Omental fat pad (tissue), 4 donors: ENCODE data around the gene PTGER3. TPM values are rescaled to one million over a fixed set of nuclear protein-coding genes. Genes with fewer than 3 reads are reported as not detected.

Experiments
- ATAC-seq: fragments of 150-250 bp; one replicate; pipeline ENCODE4 v1.9.1; 2016; ENCODE audit warnings: mild to moderate bottlenecking, moderate library complexity; ENCODE audit not compliant: low FRiP score
- DNase-seq: peaks from one replicate; pipeline ENCODE4 v3.0.0-alpha.2; 2019; ENCODE audit warnings: low spot score
- CTCF ChIP-seq, 3 donors: fragments of 450-650 bp; IDR thresholded peaks; one replicate each; pipeline ENCODE4 v1.5.1; 2016 to 2017; ENCODE audit warnings: antibody characterized with exemption in 3 of 3, mild to moderate bottlenecking in 3 of 3, moderate library complexity in 2 of 3
- total RNA-seq, 4 donors: library from RNA; depleted of rRNA; stranded (reverse); fragments of >200 nt; gene quantifications; one replicate each; pipeline ENCODE4 v1.1.0, GENCODE V29; 2016

The PTGER3 gene
- total RNA-seq, 4 donors from 2014 or later: 27.0 to 343 (median 174) TPM

GRCh38 chr1:71030026-71030425 is 17.6 kb downstream of the PTGER3 start:
- no peak for ATAC-seq
- no peak for DNase-seq
- no peak for TF ChIP-seq CTCF (IDR thresholded peaks at IDR 0.05)

DNA sequence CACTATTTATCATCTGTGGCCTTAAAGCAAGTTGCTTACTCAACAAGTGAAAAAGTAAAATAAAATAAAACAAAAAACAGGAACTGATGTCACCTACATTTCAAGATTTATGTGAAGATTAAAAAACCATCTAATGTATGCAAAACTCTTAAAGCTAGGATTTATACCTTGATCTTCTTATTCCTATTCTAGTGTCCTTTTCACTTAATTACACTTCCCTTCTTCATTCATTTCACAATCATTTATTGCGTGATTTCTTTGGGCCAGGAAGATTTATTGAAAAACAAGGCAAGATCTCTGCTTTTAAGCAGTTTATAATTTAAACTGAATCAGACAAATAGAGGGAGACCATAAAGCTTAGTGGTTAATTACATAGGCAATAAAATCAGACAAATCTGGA is 18.6 kb downstream of the PTGER3 start:
- TF ChIP-seq CTCF (IDR thresholded peaks at IDR 0.05): no peak
- ATAC-seq: no peak
- DNase-seq: no peak

GRCh38 chr1:71027991-71028390 is 19.6 kb downstream of the PTGER3 start:
- no peak for TF ChIP-seq CTCF (IDR thresholded peaks at IDR 0.05)
- ATAC-seq: no peak

GRCh38 chr1:71026093-71026492 is 21.5 kb downstream of the PTGER3 start:
- ATAC-seq (no peak), DNase-seq (no peak)
- no peak for TF ChIP-seq CTCF (IDR thresholded peaks at IDR 0.05)

More at GRCh38 chr1:71027991-71028390, 19.6 kb downstream of the PTGER3 start:
- no peak for DNase-seq

- no peak for TF ChIP-seq CTCF (IDR thresholded peaks at IDR 0.05)
- ATAC-seq: no peak
- no peak for DNase-seq
Measured at GRCh38 chr1:71023515-71023914, 24.1 kb downstream of the PTGER3 start.

GRCh38 chr1:71019233-71019969 is 28.2 kb downstream of the PTGER3 start:
- DNase-seq (no peak), ATAC-seq (no peak)
- TF ChIP-seq CTCF (IDR thresholded peaks at IDR 0.05): no peak

- TF ChIP-seq CTCF (IDR thresholded peaks at IDR 0.05): no peak
- DNase-seq: no peak
- no peak for ATAC-seq
Measured at GRCh38 chr1:71018791-71019190, 28.8 kb downstream of the PTGER3 start.
